ENCODE measurements around the gene OAT.
"Not testable (repeated sequence)": the region's sequence is repeated elsewhere in the genome, so short reads cannot be mapped to it uniquely, and the experiment has no call there.

The OAT gene

DNA sequence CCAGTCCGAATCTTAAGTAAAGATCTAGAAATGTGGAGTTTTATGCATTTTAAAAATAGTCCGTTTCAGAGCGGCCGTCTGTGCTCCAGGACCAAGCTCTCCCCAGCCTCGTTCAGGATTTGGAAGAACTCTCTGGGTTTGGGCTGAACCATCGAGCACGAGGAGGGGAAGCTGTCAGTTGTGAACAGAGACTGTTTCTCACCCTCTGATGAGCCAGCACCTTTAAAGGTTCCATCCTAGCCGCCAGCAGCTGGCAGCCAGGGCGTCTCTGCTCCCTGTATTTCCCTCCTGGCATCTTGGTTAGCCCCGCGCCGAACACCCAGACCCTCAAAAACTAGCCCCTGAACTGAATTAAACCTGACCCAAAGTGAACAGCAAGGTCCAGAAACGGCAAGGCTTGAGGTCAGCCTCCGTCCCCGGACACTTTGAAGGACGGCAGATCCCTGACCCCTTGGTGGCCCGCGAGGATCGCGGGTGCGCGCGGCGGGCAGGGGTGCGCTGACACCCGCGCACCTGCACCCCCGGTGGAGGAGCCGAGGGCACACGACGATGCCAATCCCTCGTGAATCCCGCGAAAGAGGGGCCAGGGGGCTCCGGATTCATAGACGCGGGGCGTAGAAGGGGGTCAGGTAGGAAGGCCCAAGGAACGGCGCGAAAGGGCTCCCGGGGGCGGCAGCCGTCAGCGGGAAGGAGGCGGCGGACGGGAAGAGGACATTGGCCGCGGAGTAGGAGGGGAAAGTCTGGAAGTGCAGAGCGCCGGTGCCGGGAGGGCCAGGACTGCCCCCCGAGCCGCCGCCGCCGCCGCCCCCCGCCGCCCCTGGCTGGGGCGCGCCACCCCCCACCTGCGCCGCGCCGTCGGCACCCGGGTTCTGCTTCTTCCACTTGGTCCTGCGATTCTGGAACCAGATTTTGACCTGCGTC, 28.4 kb upstream of the OAT start:
- no peak for DNase-seq

DNA sequence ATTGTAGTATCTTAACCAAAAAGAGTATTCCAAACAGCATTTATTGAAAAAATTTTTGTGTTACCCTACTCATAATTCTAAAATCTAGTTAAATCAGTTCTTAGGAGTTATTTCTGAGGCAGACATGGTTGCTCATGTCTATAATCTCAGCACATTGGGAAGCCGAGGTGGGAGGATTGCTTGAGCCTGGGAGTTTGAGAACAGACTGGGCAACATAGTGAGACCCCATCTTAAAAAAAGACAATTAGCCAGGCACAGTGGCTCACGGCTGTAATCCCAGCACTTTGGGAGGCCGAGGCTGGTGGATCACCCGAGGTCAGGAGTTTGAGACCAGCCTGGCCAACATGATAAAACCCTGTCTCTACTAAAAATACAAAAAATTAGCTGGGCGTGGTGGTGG, 23.0 kb upstream of the OAT start:
- DNase-seq, result not testable (repeated sequence)

DNA sequence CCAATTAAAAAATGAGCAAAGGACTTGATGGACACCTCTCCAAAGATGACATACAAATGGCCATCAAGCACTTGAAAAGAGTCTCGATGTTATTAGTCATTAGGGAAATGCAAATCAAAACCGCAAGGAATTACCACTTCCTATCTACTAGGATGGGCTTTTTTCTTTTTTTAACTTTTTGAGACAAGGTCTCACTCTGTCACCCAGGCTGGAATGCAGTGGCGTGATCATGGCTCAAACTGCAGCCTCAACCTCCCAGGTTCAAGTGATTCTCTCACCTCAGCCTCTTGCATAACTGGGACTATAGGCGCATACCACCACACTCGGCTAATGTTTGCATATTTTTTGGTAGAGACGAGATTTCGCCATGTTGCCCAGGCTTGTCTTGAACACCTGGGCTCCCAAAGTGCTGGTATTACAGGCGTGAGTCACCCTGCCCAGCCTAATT, 17.5 kb upstream of the OAT start:
- no peak for DNase-seq

DNA sequence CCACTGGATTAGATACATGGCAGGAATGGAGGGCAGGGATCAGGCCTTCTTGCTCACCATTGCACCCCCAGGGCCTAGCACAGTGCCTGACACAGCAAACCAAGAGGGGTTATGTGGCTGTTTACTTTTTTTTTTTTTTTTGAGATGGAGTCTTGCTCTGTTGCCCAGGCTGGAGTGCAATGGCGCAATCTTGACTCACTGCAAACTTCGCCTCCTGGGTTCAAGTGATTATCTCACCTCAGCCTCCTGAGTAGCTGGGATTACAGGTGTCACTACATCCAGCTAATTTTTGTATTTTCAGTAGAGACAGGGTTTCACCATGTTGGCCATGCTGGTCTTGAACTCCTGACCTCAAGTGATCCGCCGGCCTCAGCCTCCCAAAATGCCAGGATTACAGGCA, 17.0 kb upstream of the OAT start:
- not testable (repeated sequence) for DNase-seq

DNA sequence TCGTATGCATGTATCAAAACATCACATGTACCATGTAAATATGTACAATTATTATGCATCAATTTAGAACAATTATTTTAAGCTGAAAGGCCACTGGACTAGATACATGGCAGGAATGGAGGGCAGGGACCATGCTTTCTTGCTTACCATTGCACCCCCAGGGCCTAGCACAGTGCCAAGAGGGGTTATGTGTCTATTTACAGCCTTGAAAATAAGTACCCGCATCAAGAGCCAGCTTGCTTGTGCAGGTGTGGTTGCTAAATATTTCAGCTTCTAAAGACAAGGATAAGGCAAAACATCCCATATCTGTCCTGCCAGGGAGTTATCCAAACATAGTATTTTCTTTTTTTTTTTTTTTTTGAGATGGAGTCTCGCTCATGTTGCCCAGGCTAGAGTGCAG, 14.7 kb upstream of the OAT start:
- DNase-seq, result no peak

DNA sequence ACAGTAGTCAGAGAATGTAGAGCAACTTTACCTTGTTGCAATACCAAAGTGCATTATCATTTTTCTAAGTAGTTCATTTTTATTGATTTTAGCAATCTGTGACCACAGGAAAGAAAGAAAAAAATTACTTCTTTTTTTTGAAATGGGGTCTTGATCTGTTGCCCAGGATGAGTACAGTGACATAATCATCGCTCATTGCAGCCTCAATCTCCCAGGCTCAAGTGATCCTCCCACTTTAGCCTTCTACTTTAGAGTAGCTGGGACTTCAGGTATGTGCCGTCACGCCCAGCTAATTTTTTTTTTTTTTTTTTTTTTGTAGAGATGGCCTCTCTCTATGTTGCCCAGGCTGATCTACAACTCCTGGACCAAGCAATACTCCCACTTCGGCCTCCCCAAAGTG, 11.4 kb upstream of the OAT start:
- no peak for DNase-seq

DNA sequence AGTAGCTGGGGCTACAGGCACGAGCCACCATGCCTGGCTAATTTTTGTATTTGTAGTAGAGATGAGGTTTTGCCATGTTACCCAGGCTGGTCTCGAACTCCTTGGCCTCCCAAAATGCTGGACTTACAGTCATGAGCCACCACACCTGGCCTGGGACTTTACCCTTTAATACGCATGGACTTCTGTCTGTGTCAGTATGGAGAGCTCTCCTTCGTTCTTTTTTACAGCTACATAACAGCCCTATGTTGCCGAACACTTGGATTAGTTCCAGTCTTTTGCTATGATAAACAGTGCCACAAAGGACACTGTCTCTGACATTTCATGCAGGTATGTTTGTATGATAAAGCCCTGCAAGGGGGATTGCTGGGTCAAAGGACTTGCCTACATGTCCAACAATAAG, 10.9 kb upstream of the OAT start:
- DNase-seq, result no peak

DNA sequence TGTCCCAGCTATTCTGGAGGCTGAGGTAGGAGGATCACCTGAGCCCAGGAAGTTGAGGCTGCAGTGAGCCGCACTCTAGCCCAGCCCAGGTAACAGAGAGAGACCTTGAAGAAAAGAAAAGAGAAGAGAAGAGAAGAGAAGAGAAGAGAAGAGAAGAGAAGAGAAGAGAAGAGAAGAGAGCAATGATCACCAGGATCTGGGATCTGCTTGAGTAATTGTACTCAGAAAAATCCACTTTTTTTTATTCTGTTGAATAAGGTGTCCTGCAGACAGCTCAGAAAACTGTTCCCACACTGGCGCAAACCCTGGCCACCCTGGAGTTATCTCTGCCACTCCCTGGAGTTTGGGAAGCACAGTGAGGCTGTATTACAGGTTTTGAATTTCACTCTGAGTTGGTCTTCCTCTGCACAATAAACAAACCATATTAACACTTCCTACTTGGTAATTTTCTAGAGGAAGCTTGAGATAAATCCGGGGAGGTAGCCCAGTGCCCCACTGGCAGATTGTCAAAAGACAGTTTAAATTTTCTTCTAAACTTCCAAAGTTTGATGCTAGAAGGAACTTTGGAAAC, 9.6 kb upstream of the OAT start:
- no peak for DNase-seq

DNA sequence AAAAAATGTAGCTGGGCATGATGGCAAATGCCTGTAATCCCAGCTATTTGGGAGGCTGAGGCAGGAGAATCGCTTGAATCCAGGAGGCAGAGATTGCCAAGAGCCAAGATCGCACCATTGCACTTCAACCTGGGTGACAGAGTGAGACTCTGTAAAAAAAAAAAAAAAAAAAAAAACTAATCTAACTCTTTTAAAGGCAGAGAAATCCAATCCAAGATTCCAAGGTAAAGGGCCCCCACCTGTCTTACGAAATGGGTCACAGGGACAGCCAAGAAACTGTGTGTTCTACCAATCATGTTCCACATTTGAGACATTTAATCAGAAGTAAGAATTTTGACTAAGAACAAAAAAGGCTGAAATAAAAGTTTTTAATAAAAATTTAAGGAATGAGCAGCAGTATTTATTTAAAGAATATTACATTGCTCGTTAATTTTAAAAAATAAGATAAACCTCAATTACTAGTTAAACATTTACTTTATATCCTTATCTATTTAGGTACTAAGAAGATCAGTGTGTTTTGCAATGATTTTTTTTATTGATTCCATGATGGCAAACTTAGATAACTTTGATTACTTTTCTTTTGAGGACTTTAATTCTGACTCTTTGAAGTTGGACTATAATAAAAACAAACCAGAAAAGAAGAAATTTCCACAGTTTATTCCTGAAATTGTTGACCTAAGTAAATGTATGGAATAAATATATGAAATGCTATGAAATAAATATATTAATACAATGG, 6.7 kb upstream of the OAT start:
- DNase-seq, result no peak

DNA sequence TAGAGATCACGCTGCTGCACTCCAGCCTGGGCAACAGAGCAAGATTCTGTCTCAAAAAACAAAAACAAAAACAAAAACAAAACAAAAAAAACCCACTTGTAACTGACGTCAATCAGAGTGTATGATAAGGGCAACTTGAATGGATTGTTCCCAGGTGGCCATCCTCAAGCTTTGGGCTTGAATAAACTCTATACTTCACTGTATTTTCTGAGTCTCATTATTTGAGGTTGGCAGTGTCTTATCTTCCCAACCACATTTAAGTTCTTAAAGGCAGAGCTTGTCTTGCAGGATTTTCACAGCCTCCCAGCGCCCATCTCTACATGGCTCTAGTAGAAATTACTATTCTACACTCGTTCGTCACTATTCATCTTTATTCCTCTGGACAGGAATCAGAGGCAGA, 5.1 kb upstream of the OAT start:
- DNase-seq, result no peak

DNA sequence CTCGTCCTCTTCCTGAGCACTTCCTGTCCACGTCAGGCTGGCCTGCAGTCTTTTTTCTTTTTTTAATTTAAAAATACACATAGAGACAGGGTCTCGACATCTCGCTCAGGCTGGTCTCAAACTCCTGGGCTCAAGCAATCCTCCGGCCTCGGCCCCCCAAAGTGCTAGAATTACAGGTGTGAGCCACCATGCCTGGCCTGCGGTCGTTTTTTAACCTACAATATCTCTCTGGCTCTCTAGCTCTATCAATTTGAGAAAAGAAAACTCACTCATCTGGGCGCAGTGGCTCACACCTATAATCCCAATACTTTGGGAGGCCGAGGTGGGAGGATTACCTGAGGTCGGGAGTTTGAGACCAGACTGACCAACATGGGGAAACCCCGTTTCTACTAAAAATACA, 4.0 kb upstream of the OAT start:
- DNase-seq, result no peak

DNA sequence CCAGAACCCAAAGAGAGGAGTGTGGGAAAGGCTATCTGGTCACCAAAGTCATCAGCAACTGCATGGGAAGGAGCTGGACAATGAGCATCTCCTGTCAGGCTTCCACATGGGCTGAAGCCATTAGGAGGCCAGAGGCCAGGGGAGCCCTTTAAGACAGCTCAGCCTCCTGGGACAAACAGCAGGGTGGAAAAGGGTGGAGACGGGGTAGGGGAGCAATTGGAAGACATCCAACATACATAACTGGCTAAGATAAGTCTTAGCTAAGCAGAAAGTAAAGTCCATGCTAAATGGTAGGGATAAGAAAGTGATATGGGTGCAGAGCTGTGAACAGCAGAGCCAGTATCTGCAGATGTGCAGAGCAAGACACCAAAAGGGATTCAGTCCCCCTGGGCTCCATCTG, 1.5 kb upstream of the OAT start:
- DNase-seq, result no peak

DNA sequence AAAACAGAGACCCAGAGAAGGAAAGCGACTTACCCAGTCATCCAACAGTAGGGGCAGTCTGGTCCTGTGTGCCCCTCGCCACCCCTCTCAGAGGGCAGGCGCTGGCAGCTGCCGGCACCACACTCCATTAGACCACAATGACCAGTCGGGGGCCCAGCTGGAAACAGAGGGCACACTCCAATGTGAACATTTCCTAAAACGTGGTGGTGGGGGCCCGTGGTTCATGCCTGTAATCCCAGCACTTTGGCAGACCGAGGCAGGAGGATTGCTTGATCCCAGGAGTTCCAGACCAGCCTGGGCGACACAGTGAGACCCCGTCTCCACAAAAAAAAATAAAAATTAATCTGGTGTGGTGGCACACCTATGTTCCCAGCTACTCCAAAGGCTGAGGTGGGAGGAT, 912 bp upstream of the OAT start:
- DNase-seq, result no peak

DNA sequence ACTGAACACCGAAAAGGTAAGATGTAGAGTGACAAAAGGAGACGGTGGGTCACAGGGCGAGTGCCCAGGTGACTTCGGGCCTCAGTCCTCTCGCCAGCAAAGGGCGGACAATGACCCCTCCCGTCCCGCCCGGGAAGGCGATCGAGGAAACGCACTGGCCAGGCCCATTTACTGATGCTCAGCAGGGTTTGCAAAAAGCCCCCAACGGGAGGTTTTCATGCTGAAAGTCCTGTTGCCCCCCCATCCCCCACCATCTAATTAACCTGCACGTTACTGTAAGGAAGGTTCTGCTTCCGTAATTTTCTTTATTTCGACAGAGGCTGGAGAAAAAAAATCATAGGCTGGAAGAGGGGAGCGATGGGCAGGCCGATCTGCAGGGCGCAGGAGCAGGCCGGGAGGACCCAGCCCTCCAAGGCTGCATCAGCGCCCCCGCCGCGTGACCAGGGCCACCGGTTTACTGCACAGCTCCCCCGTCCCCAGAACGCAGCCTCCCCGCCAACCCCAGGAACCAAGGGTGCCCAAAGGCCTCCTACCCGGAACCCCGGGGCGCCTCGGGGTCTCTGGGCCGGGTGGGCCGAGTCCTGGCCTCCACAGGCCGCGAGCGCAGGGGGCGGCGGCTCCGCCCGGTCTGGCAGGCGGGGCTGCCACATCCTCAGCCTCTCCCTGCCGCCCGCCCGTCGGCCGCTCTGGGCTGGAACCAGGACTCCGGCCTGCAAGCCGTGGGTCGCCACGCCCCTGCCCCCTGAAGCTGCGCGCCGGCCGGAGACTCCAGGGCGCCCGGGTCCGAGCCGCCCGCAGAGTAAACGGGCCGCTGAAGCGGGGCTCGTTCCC, 613 bp downstream of the OAT start:
- DNase-seq, result no peak

DNA sequence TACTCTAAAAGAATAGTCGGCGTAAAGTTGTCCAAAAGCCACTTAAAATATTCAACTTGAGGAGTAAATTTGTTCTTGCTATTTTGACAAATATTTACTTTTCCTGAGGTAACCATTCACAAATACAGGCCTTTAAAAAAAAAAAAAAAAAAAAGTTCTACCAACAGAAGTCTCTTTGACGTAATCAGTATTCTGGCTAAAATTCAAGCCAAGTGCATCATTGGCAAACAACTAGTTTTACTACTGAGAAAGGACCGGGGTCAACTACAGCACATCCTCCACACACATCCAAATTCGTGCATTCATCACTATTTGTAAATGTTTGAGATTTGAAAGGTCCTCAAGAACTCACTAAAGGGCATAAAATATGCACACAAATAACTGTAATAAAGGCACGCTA, 2.0 kb downstream of the OAT start:
- DNase-seq, result no peak

DNA sequence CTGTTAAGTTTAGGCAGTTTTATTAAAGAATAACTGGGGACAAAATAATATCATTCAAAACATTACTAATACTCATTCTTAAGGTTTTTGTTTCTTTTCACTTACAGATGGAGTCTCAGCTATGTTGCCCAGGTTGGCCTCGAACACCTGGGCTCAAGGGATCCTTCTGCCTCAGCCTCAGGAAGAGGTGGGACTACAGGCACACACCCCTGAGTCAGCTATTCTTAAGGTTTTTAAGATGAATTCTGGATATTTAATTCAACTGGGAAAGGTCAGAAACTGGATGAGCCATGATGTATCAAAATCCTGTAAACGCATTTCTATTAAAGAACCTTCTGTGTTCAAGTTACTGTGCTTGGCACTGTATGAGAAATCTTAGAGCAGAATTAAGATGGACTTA, 3.5 kb downstream of the OAT start:
- DNase-seq, result no peak

DNA sequence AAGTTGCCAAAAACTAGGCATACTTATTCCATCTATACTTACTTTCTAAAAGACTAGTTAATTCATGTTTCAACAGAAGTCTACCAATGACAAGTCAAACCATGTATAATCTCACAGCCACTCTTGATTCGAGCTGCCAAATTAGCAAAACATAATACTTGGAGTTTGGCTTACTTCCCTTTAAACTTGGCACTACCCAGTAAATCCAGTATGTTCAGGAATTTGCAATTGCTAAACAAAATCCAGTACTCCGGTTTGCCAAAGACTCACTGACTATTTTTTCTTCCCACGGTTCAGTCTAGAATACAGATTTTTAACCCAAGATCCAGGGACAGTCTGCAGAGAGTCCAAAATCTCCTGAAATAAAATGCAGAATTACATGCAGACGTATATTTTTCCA, 4.6 kb downstream of the OAT start:
- DNase-seq, result no peak

DNA sequence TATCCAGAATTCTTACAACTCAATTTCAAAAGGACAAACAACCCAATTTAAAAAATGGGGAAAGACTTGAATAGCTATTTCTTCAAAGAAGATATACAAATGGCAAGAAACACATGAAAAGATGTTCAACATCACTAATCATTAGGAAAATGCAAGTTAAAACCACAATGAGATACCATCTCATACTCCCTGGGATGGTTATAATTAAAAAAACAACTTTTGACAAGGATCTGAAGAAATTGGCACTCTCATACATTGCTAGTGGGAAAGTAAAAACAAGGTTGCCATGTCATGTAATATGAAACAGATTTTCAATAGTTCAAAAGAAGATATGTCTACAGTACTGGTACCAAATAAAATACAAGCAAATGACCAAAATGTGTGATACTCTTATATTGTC, 9.0 kb downstream of the OAT start:
- DNase-seq, result no peak

DNA sequence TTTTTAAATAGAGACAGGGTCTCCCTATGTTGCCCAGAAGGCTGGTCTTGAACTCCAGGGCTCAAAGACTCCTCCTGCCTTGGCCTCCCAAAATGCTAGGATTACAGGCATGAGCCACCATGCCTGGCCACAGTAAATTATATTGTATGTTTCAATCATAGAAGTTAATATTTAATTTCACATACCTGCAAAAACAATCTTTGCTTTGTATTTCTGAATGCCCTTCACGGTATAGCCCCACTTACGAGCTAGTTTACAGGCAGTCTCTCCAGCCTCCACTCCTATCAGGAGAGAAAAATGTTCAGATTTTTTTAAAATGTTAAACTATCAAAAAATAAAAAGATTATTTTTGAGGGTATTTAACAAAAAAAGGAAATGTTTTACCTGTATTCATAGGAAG, 10.4 kb downstream of the OAT start:
- no peak for DNase-seq

DNA sequence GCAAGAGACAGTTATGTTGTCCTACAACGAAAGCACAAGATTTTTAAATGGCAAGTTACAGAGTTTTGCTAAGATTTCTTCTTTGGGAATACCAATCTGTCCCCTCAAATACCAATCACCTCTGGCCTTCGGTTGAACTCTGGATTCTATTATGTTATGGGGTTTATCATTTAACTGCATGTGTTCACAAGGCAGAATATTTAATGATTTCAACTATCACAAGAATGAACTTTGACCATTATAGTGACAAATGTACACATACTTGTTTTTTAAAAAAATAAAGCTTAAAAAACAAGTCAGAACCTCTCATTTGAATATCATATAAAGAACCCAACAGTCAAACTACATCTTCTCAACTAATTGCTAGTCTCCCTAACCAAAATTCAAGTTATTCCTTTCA, 11.3 kb downstream of the OAT start:
- no peak for DNase-seq

DNA sequence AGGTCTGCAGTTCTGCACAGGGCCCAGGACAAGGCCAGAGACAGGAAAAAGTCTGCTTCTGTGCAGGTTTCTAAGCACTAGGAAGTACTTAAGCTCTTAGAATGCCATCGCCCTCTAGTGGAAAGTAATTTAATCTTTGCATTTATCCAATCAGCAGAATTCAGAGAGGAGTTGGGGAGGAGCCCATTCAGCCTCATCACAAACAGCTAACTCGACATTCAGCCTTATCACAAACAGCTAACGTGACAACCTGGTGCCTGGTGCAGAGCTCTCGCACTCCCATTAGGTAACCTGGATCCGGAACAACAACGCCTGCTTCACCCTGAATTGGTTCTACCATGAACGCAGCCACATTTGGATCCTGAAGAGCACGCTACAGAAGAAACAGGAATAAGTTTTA, 15.2 kb downstream of the OAT start:
- DNase-seq, result no peak

DNA sequence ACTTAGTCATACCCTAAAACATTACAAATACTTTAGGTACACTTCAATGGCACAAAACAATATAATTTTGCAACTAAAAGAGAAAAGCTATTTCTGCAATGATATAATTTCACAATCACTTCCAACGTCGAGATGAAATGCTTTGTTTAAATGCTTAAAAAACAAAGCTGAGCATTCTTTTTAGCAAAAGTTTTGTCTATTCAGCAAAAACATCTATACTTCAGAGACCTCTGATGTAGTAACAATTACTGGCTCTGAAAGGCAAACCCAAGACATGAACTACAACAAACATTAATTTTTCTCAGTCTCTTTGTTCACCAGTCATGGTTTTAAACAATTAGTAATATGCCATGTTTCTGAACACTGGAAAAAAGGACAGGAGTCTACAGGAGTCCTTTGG, 16.4 kb downstream of the OAT start:
- DNase-seq, result no peak

DNA sequence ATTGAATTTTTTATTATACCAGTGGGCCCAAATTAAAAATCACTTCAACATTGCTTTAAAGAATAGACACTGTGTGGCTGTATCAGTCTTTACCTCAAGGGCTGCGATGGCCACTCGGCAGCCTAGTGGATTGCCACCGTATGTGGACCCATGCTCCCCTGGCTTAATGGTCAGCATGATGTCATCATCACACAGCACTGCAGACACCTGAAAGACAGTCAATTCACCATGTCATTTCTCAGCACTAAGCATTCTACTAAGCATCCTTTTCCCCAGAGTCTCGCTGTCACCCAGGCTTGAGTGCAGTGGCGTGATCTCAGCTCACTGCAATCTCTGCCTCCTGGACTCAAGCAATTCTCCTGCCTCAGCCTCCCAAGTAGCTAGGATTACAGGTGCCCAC, 17.1 kb downstream of the OAT start:
- no peak for DNase-seq
